ENCODE measurements around the gene RPTOR. TPM values are rescaled to one million over a fixed set of nuclear protein-coding genes. Genes with fewer than 3 reads are reported as not detected.

Gene RPTOR
- total RNA-seq, 2 experiments from 2014 or later = 43.6 to 47.2 TPM

- Mint-ChIP-seq H3K4me3 (no peak overlapping the region), H3K27ac (no peak overlapping the region), H3K27me3 (no peaks in the 10 kb centered on the region), H3K36me3 (peaks cover 14% of the 10 kb centered on the region), H3K4me1 (peaks cover 11% of the 10 kb centered on the region), H3K9me3 (no peaks in the 10 kb centered on the region)
- DNase-seq = no peak
Measured at GRCh38 chr17:80905586-80906230, 361.1 kb downstream of the RPTOR start.

- no peak overlapping the region for H3K4me3 Mint-ChIP-seq
- peaks cover 15% of the 10 kb centered on the region for H3K36me3 Mint-ChIP-seq
- H3K4me1 Mint-ChIP-seq = peaks cover 6% of the 10 kb centered on the region
- H3K27me3 Mint-ChIP-seq = no peaks in the 10 kb centered on the region
- no peaks in the 10 kb centered on the region for H3K9me3 Mint-ChIP-seq
- no peak for DNase-seq
- no peak overlapping the region for H3K27ac Mint-ChIP-seq
Measured at GRCh38 chr17:80906364-80907259, 362.0 kb downstream of the RPTOR start.

GRCh38 chr17:80907281-80907680 lies 362.6 kb downstream of the RPTOR start:
- peaks cover 15% of the 10 kb centered on the region for H3K36me3 Mint-ChIP-seq
- H3K4me1 Mint-ChIP-seq = peaks cover 2% of the 10 kb centered on the region
- H3K4me3 Mint-ChIP-seq = no peak overlapping the region
- no peak for DNase-seq
- no peaks in the 10 kb centered on the region for H3K9me3 Mint-ChIP-seq
- no peak overlapping the region for H3K27ac Mint-ChIP-seq
- no peaks in the 10 kb centered on the region for H3K27me3 Mint-ChIP-seq

GRCh38 chr17:80908211-80908610 lies 363.6 kb downstream of the RPTOR start:
- Mint-ChIP-seq H3K36me3 (peaks cover 15% of the 10 kb centered on the region), H3K4me1 (peaks cover 2% of the 10 kb centered on the region), H3K27ac (no peak overlapping the region), H3K9me3 (no peaks in the 10 kb centered on the region), H3K27me3 (no peaks in the 10 kb centered on the region), H3K4me3 (no peak overlapping the region)
- DNase-seq = no peak

- no peak for DNase-seq
- Mint-ChIP-seq H3K27ac (no peak overlapping the region), H3K27me3 (no peaks in the 10 kb centered on the region), H3K9me3 (no peaks in the 10 kb centered on the region), H3K4me1 (peaks cover 2% of the 10 kb centered on the region), H3K4me3 (no peak overlapping the region), H3K36me3 (peaks cover 17% of the 10 kb centered on the region)
Measured at GRCh38 chr17:80908776-80909175, 364.1 kb downstream of the RPTOR start.

GRCh38 chr17:80909635-80910034 lies 365.0 kb downstream of the RPTOR start:
- Mint-ChIP-seq H3K36me3 (peaks cover 16% of the 10 kb centered on the region), H3K27me3 (no peaks in the 10 kb centered on the region), H3K4me1 (peaks cover 2% of the 10 kb centered on the region), H3K27ac (peak overlapping the region; percentile 1), H3K4me3 (no peak overlapping the region), H3K9me3 (no peaks in the 10 kb centered on the region)
- DNase-seq = no peak

GRCh38 chr17:80910043-80910442 lies 365.4 kb downstream of the RPTOR start:
- no peaks in the 10 kb centered on the region for H3K27me3 Mint-ChIP-seq
- H3K9me3 Mint-ChIP-seq = no peaks in the 10 kb centered on the region
- H3K4me3 Mint-ChIP-seq = no peak overlapping the region
- H3K36me3 Mint-ChIP-seq = peaks cover 15% of the 10 kb centered on the region
- DNase-seq = no peak
- peaks cover 2% of the 10 kb centered on the region for H3K4me1 Mint-ChIP-seq
- no peak overlapping the region for H3K27ac Mint-ChIP-seq

GRCh38 chr17:80912476-80912875 lies 367.8 kb downstream of the RPTOR start:
- H3K9me3 Mint-ChIP-seq = no peaks in the 10 kb centered on the region
- H3K36me3 Mint-ChIP-seq = peaks cover 15% of the 10 kb centered on the region
- DNase-seq = no peak
- H3K27me3 Mint-ChIP-seq = no peaks in the 10 kb centered on the region
- H3K4me3 Mint-ChIP-seq = no peak overlapping the region
- peaks cover 2% of the 10 kb centered on the region for H3K4me1 Mint-ChIP-seq
- H3K27ac Mint-ChIP-seq = no peak overlapping the region

- Mint-ChIP-seq H3K9me3 (no peaks in the 10 kb centered on the region), H3K27ac (no peak overlapping the region), H3K36me3 (peaks cover 10% of the 10 kb centered on the region), H3K4me1 (peaks cover 2% of the 10 kb centered on the region), H3K27me3 (no peaks in the 10 kb centered on the region), H3K4me3 (no peak overlapping the region)
- DNase-seq = no peak
Measured at GRCh38 chr17:80913928-80914821, 369.5 kb downstream of the RPTOR start.

- H3K36me3 Mint-ChIP-seq = peaks cover 7% of the 10 kb centered on the region
- no peaks in the 10 kb centered on the region for H3K9me3 Mint-ChIP-seq
- no peaks in the 10 kb centered on the region for H3K27me3 Mint-ChIP-seq
- no peak overlapping the region for H3K27ac Mint-ChIP-seq
- no peak overlapping the region for H3K4me3 Mint-ChIP-seq
- DNase-seq = no peak
- no peaks in the 10 kb centered on the region for H3K4me1 Mint-ChIP-seq
Measured at GRCh38 chr17:80916246-80916645, 371.6 kb downstream of the RPTOR start.

- Mint-ChIP-seq H3K27me3 (no peaks in the 10 kb centered on the region), H3K27ac (no peak overlapping the region), H3K4me1 (no peaks in the 10 kb centered on the region), H3K4me3 (no peak overlapping the region), H3K36me3 (peaks cover 8% of the 10 kb centered on the region), H3K9me3 (no peaks in the 10 kb centered on the region)
- no peak for DNase-seq
Measured at GRCh38 chr17:80917716-80918560, 373.3 kb downstream of the RPTOR start.

GRCh38 chr17:80918731-80919130 lies 374.1 kb downstream of the RPTOR start:
- H3K27ac Mint-ChIP-seq = no peak overlapping the region
- no peak for DNase-seq
- no peaks in the 10 kb centered on the region for H3K4me1 Mint-ChIP-seq
- no peaks in the 10 kb centered on the region for H3K27me3 Mint-ChIP-seq
- H3K36me3 Mint-ChIP-seq = peaks cover 7% of the 10 kb centered on the region
- no peaks in the 10 kb centered on the region for H3K9me3 Mint-ChIP-seq
- H3K4me3 Mint-ChIP-seq = no peak overlapping the region

- Mint-ChIP-seq H3K36me3 (peaks cover 4% of the 10 kb centered on the region), H3K27ac (no peak overlapping the region), H3K27me3 (no peaks in the 10 kb centered on the region), H3K4me3 (no peak overlapping the region), H3K9me3 (no peaks in the 10 kb centered on the region), H3K4me1 (no peaks in the 10 kb centered on the region)
- no peak for DNase-seq
Measured at GRCh38 chr17:80919331-80920311, 375.0 kb downstream of the RPTOR start.

All from activated naive CD8-positive, alpha-beta T cell treated with anti-CD3 and anti-CD28 coated beads for 36 hours (primary cell).